ENCODE data around the gene KRTAP12-1.

The KRTAP12-1 gene

GRCh38 chr21:44711327-44712202 lies 29.6 kb upstream of the KRTAP12-1 start, which contains the start of gene TSPEAR:
Gene TSPEAR (minus strand): TSS chr21:44711572. CDS start chr21:44711514, 58 bp downstream.
- no peak for DNase-seq (ENCODE audit: low read depth in 2 of 2)

GRCh38 chr21:44710756-44711326 lies 28.9 kb upstream of the KRTAP12-1 start:
- no peak for DNase-seq (ENCODE audit: low read depth in 2 of 2)

- DNase-seq (ENCODE audit: low read depth in 2 of 2) = no peak
Measured at GRCh38 chr21:44710294-44710665, 28.3 kb upstream of the KRTAP12-1 start.

GRCh38 chr21:44709426-44710293 lies 27.7 kb upstream of the KRTAP12-1 start:
- DNase-seq (ENCODE audit: low read depth in 2 of 2) = no peak

GRCh38 chr21:44708866-44709425 lies 27.0 kb upstream of the KRTAP12-1 start:
- no peak for DNase-seq (ENCODE audit: low read depth in 2 of 2)

GRCh38 chr21:44708213-44708865 lies 26.4 kb upstream of the KRTAP12-1 start:
- DNase-seq (ENCODE audit: low read depth in 2 of 2) = no peak

GRCh38 chr21:44706706-44707581 lies 25.0 kb upstream of the KRTAP12-1 start:
- DNase-seq (ENCODE audit: low read depth in 2 of 2) = no peak

- no peak for DNase-seq (ENCODE audit: low read depth in 2 of 2)
Measured at GRCh38 chr21:44706026-44706705, 24.2 kb upstream of the KRTAP12-1 start.

GRCh38 chr21:44704636-44705001 lies 22.7 kb upstream of the KRTAP12-1 start:
- no peak for DNase-seq (ENCODE audit: low read depth in 2 of 2)

- DNase-seq (ENCODE audit: low read depth in 2 of 2) = no peak
Measured at GRCh38 chr21:44703731-44704635, 22.0 kb upstream of the KRTAP12-1 start.

GRCh38 chr21:44702973-44703730 lies 21.2 kb upstream of the KRTAP12-1 start:
- no peak for DNase-seq (ENCODE audit: low read depth in 2 of 2)

GRCh38 chr21:44702111-44702972 lies 20.4 kb upstream of the KRTAP12-1 start:
- no peak for DNase-seq (ENCODE audit: low read depth in 2 of 2)

GRCh38 chr21:44701541-44701940 lies 19.6 kb upstream of the KRTAP12-1 start:
- no peak for DNase-seq (ENCODE audit: low read depth in 2 of 2)

GRCh38 chr21:44701023-44701400 lies 19.0 kb upstream of the KRTAP12-1 start:
- no peak for DNase-seq (ENCODE audit: low read depth in 2 of 2)

GRCh38 chr21:44700101-44701022 lies 18.4 kb upstream of the KRTAP12-1 start:
- DNase-seq (ENCODE audit: low read depth in 2 of 2) = no peak

GRCh38 chr21:44699502-44700001 lies 17.6 kb upstream of the KRTAP12-1 start:
- DNase-seq (ENCODE audit: low read depth in 2 of 2) = no peak

All from stimulated activated CD4-positive, alpha-beta T cell treated with anti-CD3 and anti-CD28 coated beads, Interleukin-15, amount 100 ng/mL, for 48 hours (primary cell).